ENCODE results near the gene SEC22A. TPM values are rescaled to one million over a fixed set of nuclear protein-coding genes. Genes with fewer than 3 reads are reported as not detected.

The SEC22A gene
- total RNA-seq, 1 donor, result 27.9 TPM

GRCh38 chr3:123285066-123285465, 83.3 kb downstream of the SEC22A start:
- DNase-seq (ENCODE audit: insufficient read length, low spot score, missing footprints), result no peak
- peaks cover 4% of the 10 kb centered on the region for H4K20me1 ChIP-seq (ENCODE audit: insufficient read depth, low read length)
- TF ChIP-seq CTCF (IDR thresholded peaks at IDR 0.05; ENCODE audit: extremely low read depth, low read depth, low read length), result no peak

GRCh38 chr3:123285479-123285878, 83.7 kb downstream of the SEC22A start:
- Histone ChIP-seq H3K27ac (ENCODE audit: low read depth, low read length) (no peak overlapping the region), H2AFZ (ENCODE audit: low read length) (no peak overlapping the region), H3K4me1 (ENCODE audit: insufficient read depth, low read length) (no peaks in the 10 kb centered on the region), H4K20me1 (ENCODE audit: insufficient read depth, low read length) (peaks cover 4% of the 10 kb centered on the region), H3K36me3 (ENCODE audit: insufficient read depth, low read length) (no peaks in the 10 kb centered on the region), H3K9me3 (ENCODE audit: low read depth, low read length) (no peaks in the 10 kb centered on the region), H3K4me3 (ENCODE audit: insufficient read depth, low read length) (no peak overlapping the region), H3K27me3 (ENCODE audit: insufficient read depth, low read length) (no peaks in the 10 kb centered on the region), H3K79me2 (ENCODE audit: insufficient read depth, low read length) (no peaks in the 10 kb centered on the region), H3K4me2 (ENCODE audit: insufficient read depth, low read length) (no peak overlapping the region)
- TF ChIP-seq CTCF (IDR thresholded peaks at IDR 0.05; ENCODE audit: extremely low read depth, low read depth, low read length), result no peak
- DNase-seq (ENCODE audit: insufficient read length, low spot score, missing footprints), result peak; percentile 76

More at GRCh38 chr3:123285066-123285465, 83.3 kb downstream of the SEC22A start:
- no peaks in the 10 kb centered on the region for H3K36me3 ChIP-seq (ENCODE audit: insufficient read depth, low read length)
- no peaks in the 10 kb centered on the region for H3K4me1 ChIP-seq (ENCODE audit: insufficient read depth, low read length)
- no peak overlapping the region for H2AFZ ChIP-seq (ENCODE audit: low read length)
- no peaks in the 10 kb centered on the region for H3K9me3 ChIP-seq (ENCODE audit: low read depth, low read length)
- H3K4me2 ChIP-seq (ENCODE audit: insufficient read depth, low read length), result no peak overlapping the region
- no peaks in the 10 kb centered on the region for H3K79me2 ChIP-seq (ENCODE audit: insufficient read depth, low read length)
- H3K27ac ChIP-seq (ENCODE audit: low read depth, low read length), result no peak overlapping the region
- H3K27me3 ChIP-seq (ENCODE audit: insufficient read depth, low read length), result no peaks in the 10 kb centered on the region
- H3K4me3 ChIP-seq (ENCODE audit: insufficient read depth, low read length), result no peak overlapping the region

GRCh38 chr3:123285931-123286307, 84.2 kb downstream of the SEC22A start:
- Histone ChIP-seq H3K27ac (ENCODE audit: low read depth, low read length) (no peak overlapping the region), H3K4me1 (ENCODE audit: insufficient read depth, low read length) (no peaks in the 10 kb centered on the region), H3K36me3 (ENCODE audit: insufficient read depth, low read length) (no peaks in the 10 kb centered on the region), H3K4me3 (ENCODE audit: insufficient read depth, low read length) (no peak overlapping the region), H4K20me1 (ENCODE audit: insufficient read depth, low read length) (peaks cover 4% of the 10 kb centered on the region), H3K4me2 (ENCODE audit: insufficient read depth, low read length) (no peak overlapping the region), H3K79me2 (ENCODE audit: insufficient read depth, low read length) (no peaks in the 10 kb centered on the region), H3K27me3 (ENCODE audit: insufficient read depth, low read length) (no peaks in the 10 kb centered on the region), H2AFZ (ENCODE audit: low read length) (no peak overlapping the region), H3K9me3 (ENCODE audit: low read depth, low read length) (no peaks in the 10 kb centered on the region)
- TF ChIP-seq CTCF (IDR thresholded peaks at IDR 0.05; ENCODE audit: extremely low read depth, low read depth, low read length), result no peak
- peak; percentile 63 for DNase-seq (ENCODE audit: insufficient read length, low spot score, missing footprints)

- Histone ChIP-seq H3K36me3 (ENCODE audit: insufficient read depth, low read length) (no peaks in the 10 kb centered on the region), H3K27ac (ENCODE audit: low read depth, low read length) (no peak overlapping the region), H3K4me1 (ENCODE audit: insufficient read depth, low read length) (no peaks in the 10 kb centered on the region), H3K4me3 (ENCODE audit: insufficient read depth, low read length) (no peak overlapping the region), H3K27me3 (ENCODE audit: insufficient read depth, low read length) (no peaks in the 10 kb centered on the region), H3K79me2 (ENCODE audit: insufficient read depth, low read length) (no peaks in the 10 kb centered on the region), H3K4me2 (ENCODE audit: insufficient read depth, low read length) (no peak overlapping the region), H2AFZ (ENCODE audit: low read length) (no peak overlapping the region), H3K9me3 (ENCODE audit: low read depth, low read length) (no peaks in the 10 kb centered on the region), H4K20me1 (ENCODE audit: insufficient read depth, low read length) (peaks cover 4% of the 10 kb centered on the region)
- DNase-seq (ENCODE audit: insufficient read length, low spot score, missing footprints), result peak; percentile 94
- peak; percentile 93 for TF ChIP-seq CTCF (IDR thresholded peaks at IDR 0.05; ENCODE audit: extremely low read depth, low read depth, low read length)
These were observed 84.7 kb downstream of the SEC22A start for GRCh38 chr3:123286308-123287023.
